Trophoblast cell (in vitro differentiated cells and primary cell): Measurements from ENCODE around the gene XPC.

Experiments
- DNase-seq, 2 donors: peaks; one replicate each; pipeline ENCODE4 v3.0.0-alpha.2; 2016
- H2AFZ ChIP-seq: 2 replicates; pipeline ENCODE4 v1.6.1; 2013; ENCODE audit warnings: low read length, moderate library complexity, mild to moderate bottlenecking; ENCODE audit not compliant: insufficient read depth, poor library complexity
- H2AK5ac ChIP-seq: 2 replicates; pipeline ENCODE4 v1.6.1; 2013; ENCODE audit warnings: mild to moderate bottlenecking, low read length
- H2BK120ac ChIP-seq: 2 replicates; pipeline ENCODE4 v1.6.1; 2013; ENCODE audit warnings: low read length, mild to moderate bottlenecking, moderate library complexity; ENCODE audit not compliant: insufficient read depth, poor library complexity
- H2BK12ac ChIP-seq: 2 replicates; pipeline ENCODE4 v1.6.1; 2013; ENCODE audit warnings: mild to moderate bottlenecking, low read length, moderate library complexity
- H2BK5ac ChIP-seq: 2 replicates; pipeline ENCODE4 v1.6.1; 2013; ENCODE audit warnings: low read length, low read depth, moderate library complexity, mild to moderate bottlenecking; ENCODE audit not compliant: poor library complexity
- H3K14ac ChIP-seq: 2 replicates; pipeline ENCODE4 v1.6.1; 2013; ENCODE audit warnings: mild to moderate bottlenecking, low read length
- H3K18ac ChIP-seq: 2 replicates; pipeline ENCODE4 v1.6.1; 2013; ENCODE audit warnings: mild to moderate bottlenecking, low read length
- H3K23ac ChIP-seq: 2 replicates; pipeline ENCODE4 v1.6.1; 2013; ENCODE audit warnings: low read length
- H3K27ac ChIP-seq: 2 replicates; pipeline ENCODE4 v1.5.1; 2013; ENCODE audit warnings: low read depth, mild to moderate bottlenecking, inconsistent platforms, low read length, moderate library complexity
- H3K27me3 ChIP-seq: 2 replicates; pipeline ENCODE4 v1.6.1; 2013; ENCODE audit warnings: inconsistent platforms, mild to moderate bottlenecking, low read length, moderate library complexity; ENCODE audit not compliant: insufficient read depth
- H3K36me3 ChIP-seq, 2 experiments: 1 replicate in 1 of 2; 2 replicates in 1 of 2; pipeline ENCODE4 v1.6.1; 2013; ENCODE audit warnings: low read length in 2 of 2, mild to moderate bottlenecking in 2 of 2, moderate library complexity in 1 of 2; ENCODE audit not compliant: insufficient read depth in 2 of 2, control insufficient read depth in 1 of 2
- H3K4ac ChIP-seq: 2 replicates; pipeline ENCODE4 v1.6.1; 2013; ENCODE audit warnings: low read depth, mild to moderate bottlenecking, low read length, moderate library complexity
- H3K4me1 ChIP-seq, 2 experiments: 1 replicate in 1 of 2; 2 replicates in 1 of 2; pipeline ENCODE4 v1.6.1; 2013; ENCODE audit warnings: low read length in 2 of 2, mild to moderate bottlenecking in 2 of 2, moderate library complexity in 1 of 2; ENCODE audit not compliant: insufficient read depth in 2 of 2, control insufficient read depth in 1 of 2
- H3K4me2 ChIP-seq: 2 replicates; pipeline ENCODE4 v1.6.1; 2013; ENCODE audit warnings: inconsistent platforms, mild to moderate bottlenecking, low read length, moderate library complexity
- H3K4me3 ChIP-seq: 2 replicates; pipeline ENCODE4 v1.5.1; 2013; ENCODE audit warnings: mild to moderate bottlenecking, low read depth, low read length, inconsistent platforms
- H3K79me1 ChIP-seq: one replicate; pipeline ENCODE4 v1.6.1; 2013; ENCODE audit warnings: low read length
- H3K79me2 ChIP-seq: 2 replicates; pipeline ENCODE4 v1.6.1; 2013; ENCODE audit warnings: low read length, mild to moderate bottlenecking; ENCODE audit not compliant: control insufficient read depth, insufficient read depth, poor library complexity
- H3K9ac ChIP-seq: 2 replicates; pipeline ENCODE4 v1.6.1; 2013; ENCODE audit warnings: mild to moderate bottlenecking, low read length
- H3K9me3 ChIP-seq: 2 replicates; pipeline ENCODE4 v1.6.1; 2013; ENCODE audit warnings: low read depth, mild to moderate bottlenecking, control low read depth, inconsistent platforms, low read length; ENCODE audit not compliant: insufficient read depth
- H4K12ac ChIP-seq: 2 replicates; pipeline ENCODE4 v1.6.1; 2013; ENCODE audit warnings: low read depth, mild to moderate bottlenecking, low read length, moderate library complexity
- H4K8ac ChIP-seq: 2 replicates; pipeline ENCODE4 v1.6.1; 2013; ENCODE audit warnings: low read depth, mild to moderate bottlenecking, low read length, moderate library complexity
- H4K91ac ChIP-seq: one replicate; pipeline ENCODE4 v1.6.1; 2013; ENCODE audit warnings: low read depth, mild to moderate bottlenecking, low read length, moderate library complexity
- WGBS: extraction: QIAGEN DNeasy Blood & Tissue Kit; methylation state at CpG from one replicate; pipeline ENCODE4 v1.1.7; 2013; ENCODE audit warnings: missing lambda C conversion rate; ENCODE audit not compliant: insufficient read length, insufficient coverage; ENCODE audit errors: extremely low coverage; 5-methylcytosine and 5-hydroxymethylcytosine counted together

XPC gene

GRCh38 chr3:14132689-14133088, 45.7 kb downstream of the XPC start:
- Histone ChIP-seq H2AK5ac (no peak overlapping the region), H3K27ac (no peak overlapping the region), H3K79me1 (no peaks in the 10 kb centered on the region), H3K79me2 (no peaks in the 10 kb centered on the region), H4K91ac (no peak overlapping the region), H2BK5ac (no peak overlapping the region), H3K4ac (no peak overlapping the region), H3K14ac (no peak overlapping the region), H3K4me2 (no peak overlapping the region), H3K18ac (no peak overlapping the region), H3K9ac (no peak overlapping the region), H3K27me3 (no peaks in the 10 kb centered on the region), H3K4me3 (no peak overlapping the region), H3K9me3 (peaks cover 3% of the 10 kb centered on the region), H4K8ac (no peak overlapping the region), H3K36me3 (peaks cover 66 to 79% of the 10 kb centered on the region in 2 experiments), H2AFZ (no peak overlapping the region), H3K23ac (no peak overlapping the region), H3K4me1 (no peaks in the 10 kb centered on the region), H2BK12ac (no peak overlapping the region), H2BK120ac (no peak overlapping the region), H4K12ac (no peak overlapping the region)
- no peak for DNase-seq
- no CpG with 5 or more reads among the region's 6 CpGs for WGBS

DNA sequence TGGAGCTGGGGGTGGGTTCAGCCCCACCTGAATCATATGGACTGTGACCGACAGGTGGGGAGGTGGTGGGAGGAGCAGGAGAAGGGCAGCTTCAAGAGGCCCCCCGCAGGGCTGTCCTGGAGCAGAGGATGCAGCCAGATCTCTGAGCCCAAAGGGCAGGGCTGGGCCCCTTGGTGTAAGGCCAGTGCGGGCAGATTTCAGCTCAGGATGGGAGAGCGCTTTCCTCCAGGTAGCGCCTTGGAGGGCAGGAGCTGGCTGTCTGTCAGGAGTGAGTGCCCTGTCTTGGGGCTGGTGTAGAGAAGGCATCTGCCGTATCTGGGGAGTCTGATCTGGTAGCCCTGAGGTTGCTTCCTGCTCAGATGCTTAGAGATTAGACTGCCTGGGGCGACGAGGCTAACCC, 46.3 kb downstream of the XPC start:
- H2BK12ac ChIP-seq = no peak overlapping the region
- no peak overlapping the region for H3K14ac ChIP-seq
- no peak overlapping the region for H4K91ac ChIP-seq
- H3K9ac ChIP-seq = no peak overlapping the region
- peaks cover 67 to 80% of the 10 kb centered on the region in 2 experiments for H3K36me3 ChIP-seq
- no peak overlapping the region for H2BK5ac ChIP-seq
- DNase-seq = no peak
- peaks cover 3% of the 10 kb centered on the region for H3K9me3 ChIP-seq
- no peak overlapping the region for H3K27ac ChIP-seq
- H3K4me3 ChIP-seq = no peak overlapping the region
- H4K12ac ChIP-seq = no peak overlapping the region
- no peak overlapping the region for H3K4me2 ChIP-seq
- H3K23ac ChIP-seq = no peak overlapping the region
- H3K27me3 ChIP-seq = no peaks in the 10 kb centered on the region
- no peaks in the 10 kb centered on the region for H3K4me1 ChIP-seq
- no peak overlapping the region for H3K18ac ChIP-seq
- no CpG with 5 or more reads among the region's 8 CpGs for whole genome bisulfite sequencing
- no peak overlapping the region for H2BK120ac ChIP-seq
- no peaks in the 10 kb centered on the region for H3K79me2 ChIP-seq
- H2AFZ ChIP-seq = no peak overlapping the region
- H3K4ac ChIP-seq = no peak overlapping the region
- H2AK5ac ChIP-seq = no peak overlapping the region
- H4K8ac ChIP-seq = no peak overlapping the region
- H3K79me1 ChIP-seq = no peaks in the 10 kb centered on the region

DNA sequence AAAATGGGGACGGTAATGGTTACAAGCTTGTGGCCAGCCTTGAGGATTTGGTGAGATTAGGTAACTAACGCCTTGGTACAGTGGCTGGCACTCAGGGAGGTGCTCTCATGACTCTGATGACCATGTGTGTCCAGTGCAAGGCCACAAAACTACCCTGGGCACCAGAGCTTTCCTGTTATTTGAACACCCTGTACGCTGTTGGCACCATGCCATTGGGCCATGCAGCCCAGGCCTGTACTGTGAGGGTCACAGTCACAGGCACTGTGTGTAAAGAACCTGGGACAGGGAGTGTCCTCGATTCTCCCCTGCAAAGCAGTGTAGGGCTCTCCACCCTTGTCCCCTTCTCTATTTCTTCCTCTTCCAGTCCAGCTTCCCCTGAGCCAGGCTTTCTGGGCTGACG, 47.3 kb downstream of the XPC start:
- H3K4me2 ChIP-seq = no peak overlapping the region
- no peak overlapping the region for H4K8ac ChIP-seq
- DNase-seq = no peak
- H3K9ac ChIP-seq = no peak overlapping the region
- no peak overlapping the region for H2BK5ac ChIP-seq
- H4K12ac ChIP-seq = no peak overlapping the region
- H3K79me2 ChIP-seq = peaks cover 1% of the 10 kb centered on the region
- no peak overlapping the region for H3K18ac ChIP-seq
- no peak overlapping the region for H4K91ac ChIP-seq
- no peaks in the 10 kb centered on the region for H3K79me1 ChIP-seq
- no peak overlapping the region for H3K4me3 ChIP-seq
- no peak overlapping the region for H2AFZ ChIP-seq
- H3K27ac ChIP-seq = no peak overlapping the region
- no peak overlapping the region for H3K4ac ChIP-seq
- H3K9me3 ChIP-seq = peaks cover 3% of the 10 kb centered on the region
- no peak overlapping the region for H2BK12ac ChIP-seq
- H3K14ac ChIP-seq = no peak overlapping the region
- H2BK120ac ChIP-seq = no peak overlapping the region
- no peak overlapping the region for H2AK5ac ChIP-seq
- peaks cover 2 to 3% of the 10 kb centered on the region in 2 experiments for H3K4me1 ChIP-seq
- H3K27me3 ChIP-seq = no peaks in the 10 kb centered on the region
- H3K36me3 ChIP-seq = peaks cover 62 to 70% of the 10 kb centered on the region in 2 experiments
- WGBS = no CpG with 5 or more reads among the region's 5 CpGs
- H3K23ac ChIP-seq = no peak overlapping the region

GRCh38 chr3:14130707-14131106, 47.7 kb downstream of the XPC start:
- Histone ChIP-seq H3K27me3 (no peaks in the 10 kb centered on the region), H3K79me1 (no peaks in the 10 kb centered on the region), H4K8ac (no peak overlapping the region), H4K12ac (no peak overlapping the region), H2BK5ac (no peak overlapping the region), H3K23ac (no peak overlapping the region), H3K4me1 (peaks cover 7% of the 10 kb centered on the region in 2 experiments), H3K14ac (no peak overlapping the region), H2BK12ac (no peak overlapping the region), H3K9me3 (peaks cover 3% of the 10 kb centered on the region), H3K4ac (no peak overlapping the region), H2AFZ (no peak overlapping the region), H3K4me2 (no peak overlapping the region), H2AK5ac (no peak overlapping the region), H3K18ac (no peak overlapping the region), H4K91ac (no peak overlapping the region), H3K4me3 (no peak overlapping the region), H3K27ac (no peak overlapping the region), H3K36me3 (peaks cover 61 to 67% of the 10 kb centered on the region in 2 experiments), H3K79me2 (peaks cover 2% of the 10 kb centered on the region), H2BK120ac (no peak overlapping the region), H3K9ac (no peak overlapping the region)
- DNase-seq = no peak
- WGBS = no CpG with 5 or more reads among the region's 12 CpGs
